Posterior vena cava (tissue), 2 donors: ENCODE results near the gene CHST9. TPM values are rescaled to one million over a fixed set of nuclear protein-coding genes. Genes with fewer than 3 reads are reported as not detected.
"Not testable (repeated sequence)": the region's sequence is repeated elsewhere in the genome, so short reads cannot be mapped to it uniquely, and the experiment has no call there.

ENCODE experiments used
- DNase-seq: peaks from one replicate; pipeline ENCODE4 v3.0.0-alpha.2; 2020; ENCODE audit warnings: low spot score
- intact Hi-C, 2 donors: fragments of 100-400 bp; cut with DNase I; formaldehyde crosslinking; loops; one replicate each; pipeline versions ENCODE4 v1.14.1 to v1.14.2; 2022 to 2023
- total RNA-seq, 2 donors: library from RNA; stranded (reverse); fragmentation: NEBNext Ultra II Directional; extraction: Animal tissue kit (Norgen Biotek cat#: 25700); gene quantifications; one replicate each; pipeline ENCODE4 v1.2.1, GENCODE V29; 2021
- donor health status: DM: yes; HTN: yes; CAD: no.
- donor health status: DM: yes; HTN: yes; CAD: no.

Gene CHST9
- total RNA-seq, 2 donors from 2014 or later = 0.14 TPM; not detected in 1

- intact Hi-C loops = no loop called here
- DNase-seq = no peak
Measured at GRCh38 chr18:27114842-27115241, 70.3 kb downstream of the CHST9 start.

GRCh38 chr18:27113358-27113757 lies 71.8 kb downstream of the CHST9 start:
- intact Hi-C loops = no loop called here
- no peak for DNase-seq

GRCh38 chr18:27110319-27110718 lies 74.8 kb downstream of the CHST9 start:
- no peak for DNase-seq
- intact Hi-C loops = no loop called here

GRCh38 chr18:27109451-27109850 lies 75.7 kb downstream of the CHST9 start:
- no peak for DNase-seq
- intact Hi-C loops = no loop called here

- intact Hi-C loops = no loop called here
- no peak for DNase-seq
Measured at GRCh38 chr18:27108842-27109241, 76.3 kb downstream of the CHST9 start.

- intact Hi-C loops = no loop called here
- no peak for DNase-seq
Measured at GRCh38 chr18:27104743-27105142, 80.4 kb downstream of the CHST9 start.

GRCh38 chr18:27094621-27095020 lies 90.5 kb downstream of the CHST9 start:
- DNase-seq = no peak
- intact Hi-C loops = no loop called here

GRCh38 chr18:27093290-27093689 lies 91.8 kb downstream of the CHST9 start:
- intact Hi-C loops, DNase-seq: not testable (repeated sequence)

GRCh38 chr18:27081701-27082100 lies 103.4 kb downstream of the CHST9 start:
- intact Hi-C loops = no loop called here
- DNase-seq = no peak

- no peak for DNase-seq
- intact Hi-C loops = no loop called here
Measured at GRCh38 chr18:27075828-27076227, 109.3 kb downstream of the CHST9 start.

GRCh38 chr18:27073404-27073830 lies 111.7 kb downstream of the CHST9 start:
- intact Hi-C loops = no loop called here
- no peak for DNase-seq

- DNase-seq = no peak
- intact Hi-C loops = loop anchor here in 1 of 2 donors (10.0 kb wide), 1 partner anchor 150 kb away; no protein-coding TSS in a partner anchor
Measured at GRCh38 chr18:27064673-27065072, 120.4 kb downstream of the CHST9 start.

GRCh38 chr18:27062802-27063201 lies 122.3 kb downstream of the CHST9 start:
- no peak for DNase-seq
- intact Hi-C loops = loop anchor here in 1 of 2 donors (10.0 kb wide), 1 partner anchor 148 kb away; no protein-coding TSS in a partner anchor

- intact Hi-C loops = loop anchor here in 1 of 2 donors (10.0 kb wide), 1 partner anchor 147 kb away; no protein-coding TSS in a partner anchor
- DNase-seq = no peak
Measured at GRCh38 chr18:27061488-27062095, 123.5 kb downstream of the CHST9 start.

GRCh38 chr18:27057519-27058234 lies 127.4 kb downstream of the CHST9 start:
- intact Hi-C loops = no loop called here
- no peak for DNase-seq

GRCh38 chr18:27054926-27055325 lies 130.2 kb downstream of the CHST9 start:
- intact Hi-C loops = no loop called here
- DNase-seq = no peak

- no peak for DNase-seq
- intact Hi-C loops = no loop called here
Measured at GRCh38 chr18:27049969-27050368, 135.1 kb downstream of the CHST9 start.

- DNase-seq = no peak
Measured at GRCh38 chr18:27045342-27045741, 139.8 kb downstream of the CHST9 start.

GRCh38 chr18:27042177-27042576 lies 142.9 kb downstream of the CHST9 start:
- intact Hi-C loops = no loop called here

More at GRCh38 chr18:27045342-27045741, 139.8 kb downstream of the CHST9 start:
- intact Hi-C loops = no loop called here

GRCh38 chr18:27040796-27041195 lies 144.3 kb downstream of the CHST9 start:
- DNase-seq = no peak
- intact Hi-C loops = no loop called here

More at GRCh38 chr18:27042177-27042576, 142.9 kb downstream of the CHST9 start:
- DNase-seq = no peak

- intact Hi-C loops = no loop called here
- no peak for DNase-seq
Measured at GRCh38 chr18:27033722-27034121, 151.4 kb downstream of the CHST9 start.
